ENCODE measurements around the gene NFASC.

DNA sequence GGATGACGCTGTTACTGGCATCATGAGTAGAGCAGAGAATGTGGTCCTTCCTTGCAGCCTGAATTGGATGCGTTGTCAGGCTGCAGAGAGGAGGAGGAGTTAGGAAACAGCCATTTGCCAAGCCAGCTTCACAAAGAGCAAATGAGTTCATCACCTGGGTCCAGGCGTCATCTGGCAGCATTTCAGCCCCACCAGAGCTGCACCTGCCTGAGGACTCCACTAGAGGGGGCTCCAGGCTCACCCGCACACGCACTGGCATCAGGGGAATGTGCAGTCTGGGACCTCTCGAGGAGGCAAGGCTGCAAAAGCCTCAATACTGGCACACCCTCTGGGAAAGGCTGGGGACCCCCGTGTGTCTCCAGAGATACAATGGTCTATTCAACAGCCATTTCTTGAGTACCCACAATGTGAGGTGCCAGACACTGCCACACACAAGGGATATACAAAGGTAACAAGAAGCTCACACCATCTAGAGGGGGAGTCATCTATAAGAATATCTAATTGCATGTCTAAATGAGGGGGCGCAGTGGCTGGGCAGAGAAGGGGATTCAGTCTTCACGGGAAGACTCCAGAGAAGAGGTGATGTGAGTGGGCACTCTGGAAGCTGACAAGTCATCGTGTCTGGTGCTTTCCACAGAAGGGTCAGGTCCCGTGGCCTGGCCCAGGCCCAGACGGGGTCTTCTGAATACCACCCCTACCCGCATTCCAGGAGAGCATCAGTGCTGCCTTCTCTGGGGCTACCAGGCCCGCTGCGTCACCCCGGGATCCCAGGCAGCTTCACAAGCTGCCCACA is 118.8 kb downstream of the NFASC start:
- TF ChIP-seq POLR2A (IDR thresholded peaks at IDR 0.05; ENCODE audit: low read depth, low read length): no peak
- no peak for TF ChIP-seq POLR2AphosphoS5 (IDR thresholded peaks at IDR 0.05; ENCODE audit: low read depth, low read length)
